PC-3 (cell line): ENCODE results near the gene PRSS21. TPM values are rescaled to one million over a fixed set of nuclear protein-coding genes. Genes with fewer than 3 reads are reported as not detected.
A peak's percentile ranks its signal among the peaks of the same experiment; 100 is the strongest.

Experiments
- ATAC-seq: fragments of 200-7000 bp; cut with Tn5 transposase; 2 replicates; pipeline ENCODE4 v1.9.1; 2020; ENCODE audit warnings: mild to moderate bottlenecking, moderate library complexity
- BruUV-seq: library from RNA; stranded (reverse); fragments of 400-500 nt; replicated peaks from 2 replicates; lab custom pipeline; 2021; lab: Mats Ljungman, UMichigan
- CTCF ChIA-PET: fragments of 300-600 bp; sonication (Branson Sonifier 250); formaldehyde crosslinking; loops from one replicate; lab custom pipeline; 2022; ENCODE audit warnings: antibody characterized with exemption; lab: Charles Lee
- POLR2A ChIA-PET: fragments of 300-600 bp; sonication (Branson Sonifier 250); formaldehyde crosslinking; loops from one replicate; lab custom pipeline; 2022; ENCODE audit warnings: antibody characterized with exemption; ENCODE audit not compliant: unreplicated experiment; lab: Charles Lee
- DNase-seq: peaks from one replicate; pipeline ENCODE4 v3.0.0-alpha.2; 2015
- H2AFZ ChIP-seq: fragments of 300-600 bp; sonication (generic); 2 replicates; pipeline ENCODE4 v1.6.0; 2016; ENCODE audit warnings: antibody characterized with exemption, low read length
- H3F3A ChIP-seq: fragments of 300-600 bp; sonication (generic); one replicate; pipeline ENCODE4 v1.6.0; 2017; ENCODE audit warnings: antibody characterized with exemption, low read length, control low read depth, mild to moderate bottlenecking; ENCODE audit not compliant: unreplicated experiment
- H3K27ac ChIP-seq: fragments of 300-600 bp; sonication (generic); 2 replicates; pipeline ENCODE4 v1.5.1; 2016; ENCODE audit warnings: mild to moderate bottlenecking, low read length
- H3K27me3 ChIP-seq: fragments of 300-600 bp; sonication (generic); 2 replicates; pipeline ENCODE4 v1.6.1; 2016; ENCODE audit warnings: low read length, mixed read lengths
- H3K36me3 ChIP-seq: fragments of 300-600 bp; sonication (generic); 2 replicates; pipeline ENCODE4 v1.6.1; 2016; ENCODE audit warnings: low read depth, mixed run types, low read length, mixed read lengths
- H3K4me1 ChIP-seq: fragments of 300-600 bp; sonication (generic); 2 replicates; pipeline ENCODE4 v1.5.1; 2016; ENCODE audit warnings: low read length; ENCODE audit not compliant: insufficient read depth
- H3K4me2 ChIP-seq: fragments of 300-600 bp; sonication (generic); 2 replicates; pipeline ENCODE4 v1.6.0; 2016; ENCODE audit warnings: low read length
- H3K4me3 ChIP-seq: fragments of 300-600 bp; sonication (generic); 2 replicates; pipeline ENCODE4 v1.5.1; 2016; ENCODE audit warnings: mild to moderate bottlenecking, low read length, mixed read lengths
- H3K79me2 ChIP-seq: fragments of 300-600 bp; sonication (generic); 2 replicates; pipeline ENCODE4 v1.6.1; 2017; ENCODE audit warnings: low read length, mixed read lengths
- H3K9ac ChIP-seq: fragments of 300-600 bp; sonication (generic); 2 replicates; pipeline ENCODE4 v1.6.0; 2016; ENCODE audit warnings: mild to moderate bottlenecking, low read length
- H3K9me2 ChIP-seq: fragments of 300-600 bp; sonication (generic); replicated peaks from 2 replicates; pipeline ENCODE4 v1.6.1; 2016; ENCODE audit warnings: mixed run types, low read length, mixed read lengths
- H3K9me3 ChIP-seq: fragments of 300-600 bp; sonication (generic); 2 replicates; pipeline ENCODE4 v1.6.1; 2016; ENCODE audit warnings: low read length, mixed read lengths
- H4K20me1 ChIP-seq: fragments of 300-600 bp; sonication (generic); 2 replicates; pipeline ENCODE4 v1.6.1; 2016; ENCODE audit warnings: low read length, mixed read lengths
- CTCF ChIP-seq: fragments of 300-600 bp; sonication (generic); conservative IDR thresholded peaks from 2 replicates; pipeline ENCODE4 v1.5.1; 2017; ENCODE audit warnings: antibody characterized with exemption, low read depth, mild to moderate bottlenecking, low read length
- EZH2 ChIP-seq: fragments of 300-600 bp; sonication (generic); IDR thresholded peaks from one replicate; pipeline ENCODE4 v1.6.1; 2017; ENCODE audit warnings: antibody characterized with exemption, mild to moderate bottlenecking, low read length; ENCODE audit not compliant: unreplicated experiment
- EZH2phosphoT487 ChIP-seq: fragments of 300-600 bp; sonication (generic); IDR thresholded peaks from 2 replicates; pipeline ENCODE4 v1.6.1; 2018; ENCODE audit warnings: mild to moderate bottlenecking, antibody characterized with exemption, low read length, borderline replicate concordance
- intact Hi-C: fragments of 100-400 bp; cut with micrococcal nuclease; formaldehyde crosslinking; loops from 2 replicates; pipeline ENCODE4 v1.9.0; 2023
- total RNA-seq: library from RNA; depleted of rRNA; stranded (reverse); fragments of >200 nt; gene quantifications from 2 replicates; pipeline ENCODE4 v1.2.3, GENCODE V29; 2014

Gene PRSS21
- total RNA-seq, 1 experiment from 2014 or later, result not detected

DNA sequence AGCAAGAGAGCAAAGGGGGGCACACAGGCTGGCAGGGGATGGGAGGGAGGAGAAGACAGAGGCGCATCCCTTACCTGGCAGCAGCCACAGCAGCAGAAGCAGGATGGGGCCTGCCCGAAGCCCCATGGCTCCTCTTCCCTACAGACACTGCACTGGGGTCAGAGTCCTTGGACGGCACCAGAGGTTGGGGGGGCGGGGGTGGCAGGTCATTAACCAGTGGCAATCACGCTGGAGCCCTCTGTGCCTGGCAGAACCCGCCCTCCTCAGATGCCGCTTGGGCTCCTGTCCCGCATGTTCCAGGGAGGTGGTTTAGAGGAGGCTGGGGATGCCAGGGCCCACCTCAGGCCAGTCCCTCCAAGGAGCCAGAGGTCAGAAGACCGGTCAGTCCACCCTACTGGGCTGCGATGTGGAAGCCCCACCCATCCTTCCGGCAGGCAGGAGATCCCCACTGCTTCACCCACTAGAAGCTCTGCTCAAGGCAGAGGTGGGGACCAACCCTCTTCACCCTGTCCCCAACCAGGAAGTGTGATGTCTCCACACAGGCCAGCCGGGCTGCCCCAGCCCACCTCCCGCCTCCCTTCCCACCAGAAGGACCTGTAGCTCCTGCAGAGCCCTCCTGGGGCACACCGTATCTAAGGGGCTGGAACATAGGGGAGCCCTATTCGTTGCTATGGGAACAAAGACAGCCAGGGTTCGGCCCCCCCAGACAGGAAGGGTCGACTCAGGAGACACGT lies 24.7 kb downstream of the PRSS21 start:
- Histone ChIP-seq H3F3A (no peaks in the 10 kb centered on the region), H2AFZ (no peak overlapping the region), H3K79me2 (no peaks in the 10 kb centered on the region), H3K4me2 (no peak overlapping the region), H3K4me3 (no peak overlapping the region), H3K9me3 (no peaks in the 10 kb centered on the region), H3K9me2 (no peaks in the 10 kb centered on the region), H3K27me3 (no peaks in the 10 kb centered on the region), H3K36me3 (no peaks in the 10 kb centered on the region), H4K20me1 (no peaks in the 10 kb centered on the region), H3K27ac (no peak overlapping the region), H3K9ac (no peak overlapping the region), H3K4me1 (peaks cover 16% of the 10 kb centered on the region)
- POLR2A ChIA-PET, result no interaction called here
- no peak for TF ChIP-seq EZH2
- no peak for TF ChIP-seq CTCF
- no peak for TF ChIP-seq EZH2phosphoT487
- intact Hi-C loops, result no loop called here
- no peak for DNase-seq
- ATAC-seq, result no peak
- BruUV-seq, result no TSS peak
- CTCF ChIA-PET, result no interaction called here

DNA sequence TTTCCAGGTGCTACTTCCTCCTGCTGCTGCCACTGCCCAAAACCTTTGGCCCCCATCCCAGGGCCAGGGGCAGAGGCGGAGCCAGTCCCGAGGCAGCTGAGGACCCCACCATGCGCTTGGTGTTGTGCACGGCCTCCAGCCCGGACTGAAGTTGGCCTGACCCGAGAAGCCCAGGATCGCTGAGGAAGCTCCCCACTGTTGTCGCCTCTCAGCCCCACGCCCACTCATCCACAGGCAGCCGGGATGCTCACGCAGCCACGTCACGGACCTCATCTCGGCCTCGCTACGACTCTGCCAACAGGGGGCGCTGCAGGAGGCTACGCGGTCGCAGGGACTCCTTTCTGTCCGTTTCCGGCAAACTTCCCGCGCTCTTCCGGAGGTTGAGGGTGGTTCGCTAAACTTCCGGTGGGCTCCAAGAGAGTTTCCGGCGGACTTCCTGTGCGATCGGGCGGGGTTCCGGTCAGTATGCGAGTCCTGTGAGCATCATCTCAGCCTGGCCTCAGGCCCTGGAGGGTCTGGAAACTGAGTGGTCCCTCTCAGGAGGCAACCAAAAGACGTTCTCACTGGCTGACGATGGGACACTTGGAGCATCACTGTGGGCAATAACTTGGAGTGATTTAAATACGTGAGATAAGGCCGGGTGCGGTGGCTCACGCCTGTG lies 25.4 kb downstream of the PRSS21 start:
- intact Hi-C loops, result no loop called here

More for the DNA sequence above, 25.4 kb downstream of the PRSS21 start:
- no peaks in the 10 kb centered on the region for H3K79me2 ChIP-seq
- ChIA-PET CTCF (no interaction called here), POLR2A (no interaction called here)
- no TSS peak for BruUV-seq
- H3K4me2 ChIP-seq, result no peak overlapping the region
- no peak overlapping the region for H3K9ac ChIP-seq
- H3K27ac ChIP-seq, result no peak overlapping the region
- H3K36me3 ChIP-seq, result no peaks in the 10 kb centered on the region
- H3K9me3 ChIP-seq, result no peaks in the 10 kb centered on the region
- H3K4me3 ChIP-seq, result no peak overlapping the region
- DNase-seq, result no peak
- peaks cover 5% of the 10 kb centered on the region for H3F3A ChIP-seq
- no peaks in the 10 kb centered on the region for H3K27me3 ChIP-seq
- no peak overlapping the region for H2AFZ ChIP-seq
- no peak for ATAC-seq
- peaks cover 19% of the 10 kb centered on the region for H3K4me1 ChIP-seq
- no peaks in the 10 kb centered on the region for H3K9me2 ChIP-seq
- no peaks in the 10 kb centered on the region for H4K20me1 ChIP-seq
- TF ChIP-seq CTCF, result peak; percentile 59
- TF ChIP-seq EZH2, result no peak
